GM15510 (cell line): ENCODE measurements around the gene NATD1.

Experiments
- POLR2A ChIP-seq: IDR thresholded peaks from 3 replicates; pipeline ENCODE4 v1.6.1; 2011; ENCODE audit warnings: borderline replicate concordance; ENCODE audit not compliant: insufficient read length; ENCODE audit errors: extremely low read depth

The NATD1 gene

GRCh38 chr17:21208352-21208751, 44.9 kb downstream of the NATD1 start:
- TF ChIP-seq POLR2A, result no peak

DNA sequence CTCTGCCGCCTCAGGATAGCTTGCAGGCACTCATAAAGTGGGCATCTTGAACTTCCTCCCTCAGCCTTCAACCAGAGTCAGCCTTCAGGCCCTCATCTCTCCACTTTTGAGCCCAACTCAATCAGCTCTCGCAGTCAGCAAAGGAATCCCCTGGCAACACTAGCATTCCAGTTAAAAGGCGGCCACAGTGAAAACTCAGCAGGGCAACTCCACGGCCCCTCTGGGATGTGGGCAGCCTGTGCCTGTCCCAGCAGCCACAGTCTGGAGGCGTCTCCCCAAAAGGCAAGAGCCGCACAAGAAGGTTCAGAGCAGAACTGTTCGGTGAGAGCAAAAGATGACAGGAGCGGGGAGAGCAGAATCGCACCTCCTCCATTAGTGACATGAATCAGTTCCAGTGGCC, 48.3 kb downstream of the NATD1 start:
- TF ChIP-seq POLR2A, result no peak

DNA sequence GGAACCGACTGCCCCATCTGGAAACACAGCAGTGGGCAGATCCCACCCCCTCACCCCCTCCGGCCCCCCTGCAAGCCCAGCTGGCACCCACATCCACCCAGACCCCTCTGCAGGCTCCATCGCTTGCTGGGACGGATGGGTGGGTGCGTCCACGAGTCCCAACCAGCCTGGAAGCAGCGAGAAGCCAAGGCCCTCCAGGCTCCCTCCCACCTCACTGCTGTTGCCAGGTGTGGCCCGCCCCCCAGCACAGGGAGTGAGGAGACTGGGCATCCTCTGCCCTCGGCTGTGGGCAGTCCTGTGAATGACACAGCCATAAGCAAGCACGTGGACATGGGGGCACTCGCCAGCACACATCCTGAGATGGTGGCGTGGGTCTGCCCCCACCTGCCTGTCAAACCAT, 50.7 kb downstream of the NATD1 start:
- no peak for TF ChIP-seq POLR2A

- TF ChIP-seq POLR2A, result no peak
Measured at GRCh38 chr17:21201874-21202273, 51.3 kb downstream of the NATD1 start.

DNA sequence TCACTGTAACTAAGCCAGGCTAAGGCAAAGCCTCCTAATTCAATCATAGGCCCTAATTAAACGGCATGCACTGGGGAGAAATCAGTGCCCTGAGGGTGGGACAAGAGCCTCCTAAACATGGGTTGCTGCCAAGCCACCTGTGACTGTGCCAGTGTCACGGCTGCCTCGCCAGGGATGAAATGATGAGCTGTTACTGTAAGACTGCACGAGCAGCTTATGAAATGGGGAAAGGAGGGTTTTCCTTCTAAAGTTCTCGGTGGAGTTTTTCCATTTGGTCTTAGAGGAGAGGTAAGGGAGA, 52.0 kb downstream of the NATD1 start:
- no peak for TF ChIP-seq POLR2A

DNA sequence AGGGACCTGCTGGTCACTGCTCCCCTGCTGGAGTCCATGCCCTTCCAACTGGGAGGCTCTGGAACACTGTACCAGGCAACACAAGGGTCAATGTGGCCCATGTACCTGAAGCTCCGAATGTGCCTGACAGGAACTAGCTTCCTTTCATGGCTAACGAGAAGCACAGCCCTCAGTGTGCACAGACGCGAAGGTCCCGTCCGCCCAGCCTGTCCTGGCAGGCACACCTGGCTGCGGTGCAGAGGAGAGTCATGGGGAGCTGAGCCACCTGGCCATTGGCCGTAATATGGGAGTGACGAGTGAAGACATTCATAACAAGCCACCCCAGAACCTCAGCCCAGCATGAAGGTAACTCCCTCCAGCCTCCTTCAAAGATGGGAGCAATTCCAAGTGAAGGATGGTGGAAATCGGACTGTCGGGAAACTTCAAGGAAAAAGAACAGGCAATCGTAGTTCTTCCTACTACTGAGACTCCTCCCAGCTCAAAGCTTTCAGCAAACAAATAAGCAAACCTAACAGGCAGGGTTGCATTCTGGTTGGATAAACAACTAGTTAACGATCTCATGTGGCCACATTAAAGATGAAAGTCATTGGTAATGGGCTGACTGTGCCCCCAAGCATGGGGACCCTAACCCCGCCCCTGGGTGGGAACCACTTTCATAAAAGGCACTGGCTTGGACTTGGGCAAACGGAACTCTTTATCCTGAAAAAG, 52.5 kb downstream of the NATD1 start:
- no peak for TF ChIP-seq POLR2A

DNA sequence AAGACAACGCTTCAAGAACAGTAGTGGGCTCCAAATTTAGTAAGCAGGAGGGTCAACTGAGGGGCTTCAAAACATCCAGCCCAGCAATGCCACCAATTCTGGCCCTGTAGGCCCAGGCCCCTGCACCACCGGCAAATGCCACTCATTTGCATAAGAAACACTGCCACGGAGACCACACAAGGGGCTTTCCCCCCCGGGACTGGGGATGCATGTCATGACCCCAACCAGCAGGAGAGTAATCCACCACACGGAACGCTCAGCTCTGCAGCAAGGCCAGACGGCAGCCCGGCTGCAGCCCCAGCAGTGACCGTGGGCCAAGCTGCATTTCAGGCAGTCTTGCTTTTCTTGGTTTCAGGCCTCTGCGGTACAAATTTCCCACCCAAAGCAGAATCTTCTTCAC, 53.4 kb downstream of the NATD1 start:
- TF ChIP-seq POLR2A, result no peak

- no peak for TF ChIP-seq POLR2A
Measured at GRCh38 chr17:21199311-21199710, 53.9 kb downstream of the NATD1 start.

- no peak for TF ChIP-seq POLR2A
Measured at GRCh38 chr17:21198411-21198810, 54.8 kb downstream of the NATD1 start.

DNA sequence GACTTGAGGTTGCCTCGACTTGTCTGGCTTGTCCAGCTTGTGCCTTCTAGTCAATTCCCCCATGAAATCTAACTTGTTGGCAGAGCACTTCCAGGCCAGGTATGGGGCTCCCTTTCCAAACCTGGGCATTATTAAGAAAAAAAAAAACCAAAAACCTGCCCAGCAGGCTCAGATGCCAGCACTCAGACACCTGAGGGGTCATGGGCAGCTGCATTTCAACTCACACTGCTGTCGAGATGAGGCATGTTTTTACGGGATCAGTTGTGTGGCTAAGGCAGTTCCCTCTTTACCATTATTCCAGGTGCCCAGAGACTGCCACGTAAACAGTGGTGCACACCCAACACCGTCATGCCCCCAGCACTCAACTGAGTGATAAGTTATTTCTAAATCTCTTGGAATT, 57.1 kb downstream of the NATD1 start:
- TF ChIP-seq POLR2A, result no peak

DNA sequence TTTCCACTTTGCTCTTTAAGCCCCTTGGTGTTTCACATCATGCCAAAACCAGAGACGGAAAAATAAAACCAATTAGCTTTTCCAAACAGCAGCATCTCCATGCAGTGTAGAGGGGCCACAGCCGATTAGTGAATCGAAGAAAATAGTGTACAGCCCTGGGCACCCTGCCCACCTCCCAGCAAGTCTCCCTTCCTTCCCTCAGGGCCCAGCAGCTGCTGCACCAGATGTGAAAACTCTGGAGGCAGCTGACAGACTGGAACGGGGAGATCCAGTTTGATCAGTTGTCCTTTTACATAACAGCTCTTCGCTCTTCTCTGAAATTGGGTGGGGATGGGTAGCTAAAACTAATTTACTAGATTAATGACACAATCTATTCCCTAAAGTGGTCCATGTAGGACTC, 58.5 kb downstream of the NATD1 start:
- no peak for TF ChIP-seq POLR2A

- TF ChIP-seq POLR2A, result no peak
Measured at GRCh38 chr17:21194226-21194625, 59.0 kb downstream of the NATD1 start.

DNA sequence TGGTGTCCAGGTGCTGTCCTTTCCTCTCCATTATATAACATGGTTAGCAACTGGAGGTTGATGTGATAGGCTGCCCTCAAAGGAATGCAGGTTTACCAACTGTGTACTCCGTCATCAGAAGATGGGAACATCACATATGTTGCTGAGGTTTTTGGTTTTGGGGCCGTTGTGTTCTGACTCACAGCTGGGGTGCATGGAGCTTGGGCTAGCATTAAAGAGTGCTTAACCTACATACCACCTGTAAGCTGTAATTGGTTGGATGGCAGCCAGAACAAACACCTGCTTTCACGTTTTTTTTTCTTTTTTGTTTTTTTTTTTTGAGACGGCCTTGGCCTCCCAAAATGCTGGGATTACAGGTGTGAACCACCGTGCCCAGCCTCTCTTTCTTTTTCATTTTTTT, 60.2 kb downstream of the NATD1 start:
- TF ChIP-seq POLR2A, result no peak

- TF ChIP-seq POLR2A, result no peak
Measured at GRCh38 chr17:21191698-21192097, 61.5 kb downstream of the NATD1 start.

- TF ChIP-seq POLR2A, result no peak
Measured at GRCh38 chr17:21190078-21190477, 63.1 kb downstream of the NATD1 start.

DNA sequence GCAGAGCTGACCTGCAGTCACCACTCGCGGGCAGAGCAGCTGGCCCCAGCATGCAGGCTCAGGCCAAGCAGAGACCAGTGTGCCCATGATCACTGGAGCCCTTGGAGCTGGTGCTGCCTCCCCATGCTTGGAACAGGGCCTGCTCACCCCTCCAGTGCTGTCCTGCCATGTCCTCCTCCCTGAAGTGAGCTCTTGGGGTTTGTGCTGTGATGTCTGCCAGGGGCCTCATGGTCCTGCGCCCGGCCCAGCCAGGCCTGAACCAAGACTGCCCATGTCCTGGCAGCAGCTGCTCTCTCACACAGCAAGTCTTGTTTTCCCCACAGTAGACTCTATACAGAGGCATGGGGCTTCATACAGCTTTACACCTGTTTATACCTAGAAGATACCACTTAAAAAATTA, 63.8 kb downstream of the NATD1 start:
- TF ChIP-seq POLR2A, result no peak
